Muscle layer of colon (tissue), 2 donors: Measurements from ENCODE around the gene DLGAP1.

Source experiments
- H3K27ac ChIP-seq: one replicate; pipeline ENCODE4 v1.7.0; 2013; ENCODE audit warnings: low read depth, mild to moderate bottlenecking, low read length, moderate library complexity
- H3K27me3 ChIP-seq, 2 donors: one replicate each; pipeline ENCODE4 v1.7.0; 2013; ENCODE audit warnings: low read length in 2 of 2, mild to moderate bottlenecking in 2 of 2; ENCODE audit not compliant: insufficient read depth in 2 of 2, control insufficient read depth in 1 of 2
- H3K36me3 ChIP-seq: one replicate; pipeline ENCODE4 v1.7.0; 2013; ENCODE audit warnings: mild to moderate bottlenecking, low read length; ENCODE audit not compliant: insufficient read depth
- H3K4me1 ChIP-seq: one replicate; pipeline ENCODE4 v1.7.0; 2013; ENCODE audit warnings: mild to moderate bottlenecking, low read length; ENCODE audit not compliant: insufficient read depth
- H3K4me3 ChIP-seq, 2 donors: one replicate each; pipeline ENCODE4 v1.7.0; 2013; ENCODE audit warnings: low read length in 2 of 2, low read depth in 1 of 2, mild to moderate bottlenecking in 1 of 2, moderate library complexity in 1 of 2
- H3K9ac ChIP-seq: one replicate; pipeline ENCODE4 v1.7.0; 2013; ENCODE audit warnings: low read length
- H3K9me3 ChIP-seq: one replicate; pipeline ENCODE4 v1.7.0; 2013; ENCODE audit warnings: mild to moderate bottlenecking, low read length
- donor health status: abdominal sarcoma.
- donor health status: Adenocarcinoma of cecum.

The DLGAP1 gene

DNA sequence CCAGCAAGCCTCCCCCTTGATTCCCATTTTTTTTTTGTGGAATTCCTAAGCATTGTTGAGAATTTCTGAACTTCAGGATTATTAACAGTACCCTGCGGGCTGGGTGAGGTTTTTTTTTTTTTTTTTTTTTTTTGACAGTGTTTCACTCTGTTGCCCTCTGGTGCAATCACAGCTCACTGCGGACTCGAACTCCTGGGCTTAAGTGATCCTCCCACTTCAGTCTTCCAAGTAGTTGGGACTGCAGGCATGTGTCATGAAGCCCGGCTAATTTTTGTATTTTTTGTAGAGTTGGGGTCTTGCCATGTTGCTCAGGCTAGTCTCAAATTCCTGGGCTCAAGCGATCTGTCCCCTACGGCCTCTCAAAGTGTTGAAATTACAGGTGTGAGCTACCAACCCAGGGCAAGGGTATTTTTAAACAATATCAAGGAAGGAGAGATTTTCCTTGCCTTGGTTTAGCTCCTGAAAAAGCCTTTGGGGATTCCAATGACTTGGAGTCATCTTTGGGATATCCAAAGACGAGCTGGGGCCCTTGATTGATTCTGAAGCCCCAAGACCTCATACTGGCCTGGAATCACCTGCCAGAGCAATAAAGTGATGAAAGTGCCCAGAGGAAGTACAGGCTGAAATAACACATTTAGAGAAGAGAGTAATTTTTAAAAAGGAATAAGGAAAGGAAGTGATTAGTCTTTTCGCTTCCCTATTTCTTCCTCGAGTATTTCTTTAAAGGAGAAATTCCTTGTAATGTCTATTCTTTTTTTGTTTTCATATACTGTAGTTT, 764.9 kb downstream of the DLGAP1 start:
- Histone ChIP-seq H3K9me3 (no peaks in the 10 kb centered on the region), H3K9ac (no peak overlapping the region), H3K4me1 (no peaks in the 10 kb centered on the region), H3K4me3 (no peak overlapping the region), H3K36me3 (no peaks in the 10 kb centered on the region), H3K27me3 (no peaks in the 10 kb centered on the region), H3K27ac (no peak overlapping the region)

DNA sequence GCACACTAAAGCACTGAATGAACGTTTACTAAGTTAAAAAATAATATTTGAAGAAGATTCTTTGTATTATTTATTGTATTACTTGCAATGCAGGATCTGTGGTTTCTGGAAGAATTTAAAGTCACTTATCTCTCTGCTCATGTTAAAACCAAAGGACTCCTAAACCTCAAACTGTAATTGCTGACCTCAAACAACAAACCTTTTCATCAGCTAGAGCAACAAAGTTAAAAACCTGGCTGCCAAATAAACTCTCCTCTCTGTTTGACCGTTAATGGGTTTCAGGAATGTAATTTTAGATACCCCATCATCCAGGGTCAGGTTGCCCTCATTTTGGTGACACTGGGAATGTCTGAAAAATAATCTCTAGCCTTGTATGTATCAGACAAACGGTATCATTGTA, 766.0 kb downstream of the DLGAP1 start:
- Histone ChIP-seq H3K36me3 (no peaks in the 10 kb centered on the region), H3K9me3 (no peaks in the 10 kb centered on the region), H3K27ac (no peak overlapping the region), H3K4me1 (no peaks in the 10 kb centered on the region), H3K4me3 (no peak overlapping the region), H3K9ac (no peak overlapping the region), H3K27me3 (no peaks in the 10 kb centered on the region)

DNA sequence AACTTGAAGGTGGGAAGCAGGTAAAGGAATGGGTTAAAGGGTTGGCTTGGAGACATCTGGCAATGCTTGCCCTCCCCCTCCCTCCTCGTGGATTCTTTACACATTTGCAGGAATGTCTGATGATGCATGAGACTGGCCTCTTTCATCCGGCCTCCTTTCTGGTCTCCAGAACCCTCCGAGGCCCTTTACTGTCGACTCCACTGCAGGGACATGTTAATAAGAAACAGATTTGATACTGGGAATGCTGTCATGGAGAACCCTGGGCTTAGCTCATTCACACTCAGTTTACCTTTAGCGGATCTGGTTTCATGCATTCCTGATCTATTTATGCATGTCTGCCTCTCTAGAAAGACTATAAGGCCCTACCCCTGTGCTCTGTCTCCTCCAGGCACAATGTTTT, 766.4 kb downstream of the DLGAP1 start:
- Histone ChIP-seq H3K9me3 (no peaks in the 10 kb centered on the region), H3K9ac (no peak overlapping the region), H3K27ac (no peak overlapping the region), H3K27me3 (no peaks in the 10 kb centered on the region), H3K36me3 (no peaks in the 10 kb centered on the region), H3K4me3 (no peak overlapping the region), H3K4me1 (no peaks in the 10 kb centered on the region)

DNA sequence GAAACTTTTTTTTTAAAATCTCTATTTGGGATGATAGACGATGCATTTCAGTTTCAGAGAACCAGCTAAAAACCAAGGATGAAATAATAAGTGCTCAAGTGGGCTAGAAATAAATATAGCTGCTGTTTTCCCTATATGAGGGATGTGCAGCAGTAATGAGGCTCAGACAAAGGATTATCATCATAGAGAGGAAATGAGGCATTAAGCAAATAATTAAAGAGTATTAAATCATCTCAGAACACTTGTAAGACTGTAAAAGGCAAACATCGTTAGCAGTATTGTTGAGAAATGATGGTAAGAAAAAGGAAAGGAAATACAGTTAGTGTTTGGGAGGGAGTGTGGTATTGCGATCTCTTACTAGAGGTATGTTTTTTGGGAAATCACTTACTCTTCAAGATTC, 771.6 kb downstream of the DLGAP1 start:
- H3K9me3 ChIP-seq = no peaks in the 10 kb centered on the region
- no peaks in the 10 kb centered on the region for H3K27me3 ChIP-seq
- no peak overlapping the region for H3K9ac ChIP-seq
- no peaks in the 10 kb centered on the region for H3K36me3 ChIP-seq
- H3K4me3 ChIP-seq = no peak overlapping the region
- H3K4me1 ChIP-seq = no peaks in the 10 kb centered on the region
- H3K27ac ChIP-seq = no peak overlapping the region

DNA sequence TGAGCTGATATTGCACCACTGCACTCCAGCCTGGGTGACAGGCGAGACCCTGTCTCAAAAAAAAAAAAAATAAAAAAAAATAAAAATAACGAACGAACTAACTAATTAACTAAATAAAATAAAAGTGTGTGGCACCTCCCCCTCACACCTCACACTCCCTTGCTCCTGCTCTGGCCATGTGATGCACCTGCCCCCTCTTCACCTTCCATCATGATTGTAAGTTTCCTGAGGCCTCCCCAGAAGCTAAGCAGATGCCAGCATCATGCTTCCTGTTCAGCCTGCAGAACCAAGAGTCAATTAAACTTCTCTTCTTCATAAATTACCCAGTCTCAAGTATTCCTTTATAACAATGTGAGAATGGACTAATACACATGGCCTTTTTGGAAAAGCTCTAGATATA, 773.0 kb downstream of the DLGAP1 start:
- Histone ChIP-seq H3K36me3 (no peaks in the 10 kb centered on the region), H3K9ac (no peak overlapping the region), H3K27ac (no peak overlapping the region), H3K9me3 (no peaks in the 10 kb centered on the region), H3K4me1 (no peaks in the 10 kb centered on the region), H3K4me3 (no peak overlapping the region), H3K27me3 (no peaks in the 10 kb centered on the region)

DNA sequence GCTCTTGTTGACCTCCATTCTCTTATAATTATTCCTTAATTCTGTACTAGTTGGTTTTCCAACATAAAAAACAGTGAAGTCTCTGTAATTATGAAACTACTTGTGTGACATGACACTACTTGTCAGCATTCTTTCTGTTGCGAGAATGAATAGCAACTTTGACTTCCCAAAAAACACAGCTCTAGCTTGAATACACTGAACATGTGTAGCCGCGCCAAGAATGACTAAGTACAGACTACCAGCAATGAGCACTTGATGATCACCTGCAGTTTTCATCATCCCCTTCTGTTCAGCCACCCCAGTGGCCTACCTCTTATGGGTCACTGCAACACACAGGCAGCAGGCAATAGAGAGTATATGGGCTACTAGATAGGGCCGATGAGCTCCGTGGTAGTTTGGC, 775.9 kb downstream of the DLGAP1 start:
- no peaks in the 10 kb centered on the region for H3K9me3 ChIP-seq
- no peaks in the 10 kb centered on the region for H3K4me1 ChIP-seq
- H3K9ac ChIP-seq = no peak overlapping the region
- H3K4me3 ChIP-seq = no peak overlapping the region
- H3K36me3 ChIP-seq = no peaks in the 10 kb centered on the region
- H3K27ac ChIP-seq = no peak overlapping the region
- H3K27me3 ChIP-seq = no peaks in the 10 kb centered on the region

DNA sequence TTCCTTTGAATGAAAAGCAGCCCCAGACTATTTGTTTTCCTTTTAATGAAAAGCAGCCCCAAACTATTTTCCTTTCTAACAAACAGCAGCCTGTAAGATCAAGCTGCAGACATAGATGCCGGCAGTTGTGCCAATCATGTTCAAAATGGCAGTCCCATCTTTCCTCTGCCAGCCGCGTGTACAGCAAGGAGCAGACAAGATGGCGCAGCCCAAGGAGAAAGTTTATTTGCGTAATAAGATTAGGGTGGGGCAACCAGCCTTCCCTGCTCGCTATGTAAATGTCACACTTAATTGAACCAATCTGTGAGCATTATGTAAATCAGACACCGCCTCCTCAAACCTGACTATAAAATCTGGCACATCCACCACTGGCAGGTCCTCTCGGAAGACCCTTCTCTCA, 779.1 kb downstream of the DLGAP1 start:
- H3K4me1 ChIP-seq = no peaks in the 10 kb centered on the region
- no peaks in the 10 kb centered on the region for H3K36me3 ChIP-seq
- no peak overlapping the region for H3K27ac ChIP-seq
- H3K9ac ChIP-seq = no peak overlapping the region
- H3K9me3 ChIP-seq = no peaks in the 10 kb centered on the region
- no peak overlapping the region for H3K4me3 ChIP-seq
- H3K27me3 ChIP-seq = no peaks in the 10 kb centered on the region

DNA sequence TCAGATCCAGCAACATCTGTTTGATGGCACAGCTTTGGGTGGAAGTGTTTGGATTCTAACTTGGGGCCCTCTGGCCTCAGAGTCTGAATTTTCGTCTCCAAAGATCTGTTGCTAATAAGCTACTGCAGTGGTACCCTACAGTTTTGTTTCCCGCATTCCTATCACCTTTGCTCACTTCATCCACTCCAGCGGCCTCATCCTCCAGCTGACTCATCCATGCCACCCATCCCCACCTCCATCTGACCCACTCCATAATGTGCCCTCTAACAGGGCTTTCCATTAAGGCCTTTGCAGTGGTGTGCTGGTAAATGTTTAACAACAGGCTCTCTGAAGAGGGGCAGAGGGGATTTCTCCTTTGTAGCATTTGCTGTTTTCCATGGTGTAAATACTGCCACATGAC, 779.7 kb downstream of the DLGAP1 start:
- Histone ChIP-seq H3K9ac (no peak overlapping the region), H3K4me3 (no peak overlapping the region), H3K4me1 (no peaks in the 10 kb centered on the region), H3K36me3 (no peaks in the 10 kb centered on the region), H3K27me3 (no peaks in the 10 kb centered on the region), H3K27ac (no peak overlapping the region), H3K9me3 (no peaks in the 10 kb centered on the region)

DNA sequence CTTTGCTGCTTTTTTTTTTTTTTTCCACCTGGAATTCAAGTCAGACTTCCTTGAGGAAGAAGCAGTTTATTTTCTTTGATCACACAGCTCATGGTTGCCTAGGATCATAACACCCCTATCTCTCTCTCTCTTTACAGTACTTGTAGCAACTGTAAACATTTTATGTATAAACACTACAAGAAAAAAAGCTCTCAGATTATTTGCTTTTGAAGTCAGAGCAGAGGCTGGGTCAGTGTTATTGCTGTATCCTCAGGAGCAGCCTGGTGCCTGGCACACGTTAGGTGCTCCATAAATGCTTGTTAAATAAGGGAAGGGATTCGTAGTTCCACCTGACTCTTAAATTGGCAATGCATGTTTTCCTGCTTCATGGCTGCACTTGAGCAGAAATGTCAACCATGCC, 783.9 kb downstream of the DLGAP1 start:
- Histone ChIP-seq H3K27ac (no peak overlapping the region), H3K27me3 (no peaks in the 10 kb centered on the region), H3K9me3 (no peaks in the 10 kb centered on the region), H3K9ac (no peak overlapping the region), H3K4me3 (no peak overlapping the region), H3K4me1 (no peaks in the 10 kb centered on the region), H3K36me3 (no peaks in the 10 kb centered on the region)

DNA sequence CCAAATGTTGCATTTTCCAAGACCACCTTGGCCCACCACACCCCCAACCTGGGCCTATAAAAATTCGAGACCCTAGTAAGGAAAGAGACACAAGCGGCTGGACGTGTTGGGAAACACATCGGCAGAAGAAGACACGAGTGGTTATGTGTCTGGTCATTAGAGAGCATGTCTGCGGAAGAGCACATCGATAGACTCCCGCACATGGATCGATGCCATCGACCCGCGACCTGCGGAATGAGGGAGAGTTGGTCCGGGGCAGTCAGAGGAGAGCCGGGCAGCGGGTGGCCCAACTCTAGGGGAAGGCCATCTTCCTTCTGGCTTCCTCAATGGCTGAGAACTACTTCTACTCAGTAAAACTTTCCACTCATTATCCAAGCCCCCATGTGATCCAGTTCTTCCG, 785.7 kb downstream of the DLGAP1 start:
- no peak overlapping the region for H3K27ac ChIP-seq
- H3K27me3 ChIP-seq = no peaks in the 10 kb centered on the region
- H3K9me3 ChIP-seq = no peaks in the 10 kb centered on the region
- no peaks in the 10 kb centered on the region for H3K36me3 ChIP-seq
- peaks cover 6% of the 10 kb centered on the region for H3K4me1 ChIP-seq
- H3K4me3 ChIP-seq = no peak overlapping the region
- H3K9ac ChIP-seq = no peak overlapping the region

DNA sequence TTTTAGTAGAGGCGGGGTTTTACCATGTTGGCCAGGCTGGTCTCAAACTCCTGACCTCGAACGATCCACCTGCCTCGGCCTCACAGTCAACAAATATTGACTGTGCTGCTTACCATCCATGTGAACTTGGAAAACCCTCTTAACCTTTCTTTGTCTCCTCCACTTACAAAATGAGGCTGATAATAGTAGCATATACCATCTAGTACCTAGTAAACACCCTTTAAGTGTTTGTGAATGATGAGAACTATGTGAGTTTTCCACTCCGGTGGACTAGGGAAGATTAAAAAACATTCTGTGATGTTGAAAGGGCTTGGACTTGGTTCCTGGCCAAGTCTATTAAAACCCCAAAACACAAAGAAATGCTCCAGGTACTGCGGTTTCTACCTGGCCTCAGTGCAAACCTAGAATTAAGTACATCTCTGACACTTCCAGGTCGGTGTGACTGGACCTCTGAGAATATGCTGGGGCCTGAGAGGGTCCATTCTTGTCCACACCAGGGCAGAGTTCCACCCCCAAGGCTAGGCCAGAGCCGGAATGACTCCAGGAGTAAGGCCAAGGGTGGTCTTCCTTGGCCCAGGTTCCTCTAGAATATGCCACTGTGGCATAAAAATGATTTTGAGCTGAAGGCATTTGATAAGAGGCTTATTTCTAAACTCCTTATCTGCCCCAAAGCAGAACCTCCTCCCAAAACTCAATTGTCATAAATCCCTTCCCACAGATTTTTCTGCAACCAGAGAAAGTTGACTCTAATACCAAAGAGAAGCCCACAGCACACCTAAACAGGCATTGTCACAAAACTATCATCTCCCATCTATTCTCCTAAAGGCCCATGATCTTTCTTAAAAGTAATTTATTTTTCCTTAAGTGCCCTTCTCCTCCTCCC, 787.6 kb downstream of the DLGAP1 start:
- no peaks in the 10 kb centered on the region for H3K27me3 ChIP-seq
- no peak overlapping the region for H3K4me3 ChIP-seq
- no peaks in the 10 kb centered on the region for H3K36me3 ChIP-seq
- no peak overlapping the region for H3K9ac ChIP-seq
- H3K9me3 ChIP-seq = no peaks in the 10 kb centered on the region
- H3K4me1 ChIP-seq = peaks cover 6% of the 10 kb centered on the region
- H3K27ac ChIP-seq = no peak overlapping the region
